BJ (cell line): ENCODE data around the gene TCEAL4. TPM values are rescaled to one million over a fixed set of nuclear protein-coding genes. Genes with fewer than 3 reads are reported as not detected.

Experiments used
- CTCF ChIA-PET: fragments of 350-600 bp; formaldehyde crosslinking; extraction: SDS; loops from one replicate; lab custom pipeline; 2021; ENCODE audit warnings: antibody characterized with exemption, inconsistent platforms; lab: Yijun Ruan, JAX
- POLR2A ChIA-PET: fragments of 300-600 bp; sonication (Branson Sonifier 250); formaldehyde crosslinking; extraction: SDS; loops from one replicate; lab custom pipeline; 2021; ENCODE audit warnings: antibody characterized with exemption; lab: Charles Lee
- DNase-seq: peaks from one replicate; pipeline ENCODE4 v3.0.0-alpha.2; 2011; ENCODE audit warnings: low read depth
- H3K27me3 ChIP-seq: 2 replicates; pipeline ENCODE4 v1.6.0; 2011; ENCODE audit warnings: low read length; ENCODE audit not compliant: control insufficient read depth, insufficient read depth
- H3K36me3 ChIP-seq: 2 replicates; pipeline ENCODE4 v1.5.1; 2011; ENCODE audit warnings: low read length; ENCODE audit not compliant: control insufficient read depth, insufficient read depth
- H3K4me3 ChIP-seq: 2 replicates; pipeline ENCODE4 v1.5.1; 2011; ENCODE audit warnings: low read depth, mild to moderate bottlenecking, control low read depth, low read length
- CTCF ChIP-seq: IDR thresholded peaks from 2 replicates; pipeline ENCODE4 v1.5.1; 2011; ENCODE audit warnings: low read depth, mild to moderate bottlenecking, control low read depth, inconsistent platforms, low read length, moderate library complexity; ENCODE audit not compliant: insufficient read depth
- polyA minus RNA-seq: library from RNA; depleted of rRNA, polyadenylated mRNA; stranded (reverse); fragments of >200 nt; gene quantifications from 2 replicates; pipeline ENCODE4 v1.2.3, GENCODE V29; 2011; rRNA and poly(A)+ RNA removed
- polyA plus RNA-seq: library from polyadenylated mRNA; depleted of rRNA; stranded (reverse); fragments of >200 nt; gene quantifications from 2 replicates; pipeline ENCODE4 v1.2.3, GENCODE V29; 2011; rRNA removed

The TCEAL4 gene
- polyA plus RNA-seq: 28.6 and 44.1 TPM in 2 replicates
- 9.5 and 10.9 TPM in 2 replicates for polyA minus RNA-seq

GRCh38 chrX:103585411-103586313, at the start of gene TCEAL4:
TSS of gene TCEAL4 (plus strand) at chrX:103585515. CDS start at chrX:103586676, 1,161 bp downstream.
- Histone ChIP-seq H3K36me3 (peaks cover 2% of the 10 kb centered on the region; the same call in 1 of the 2 replicates), H3K4me3 (peak within 1 kb of the TSS; percentile 75), H3K27me3 (no peaks in the 10 kb centered on the region)
- ChIA-PET POLR2A (no interaction called here), CTCF (no interaction called here)
- TF ChIP-seq CTCF: no peak
- no peak for DNase-seq

- ChIA-PET CTCF (no interaction called here), POLR2A (interaction anchor here (0.6 kb wide), 1 partner anchor 151 kb away, joined by 7 read pairs; no protein-coding TSS in a partner anchor)
- Histone ChIP-seq H3K27me3 (no peaks in the 10 kb centered on the region), H3K4me3 (no peak overlapping the region), H3K36me3 (no peaks in the 10 kb centered on the region)
- DNase-seq: no peak
- TF ChIP-seq CTCF: no peak
Observed at GRCh38 chrX:103536071-103536470, 49.2 kb upstream of the TCEAL4 start.

- DNase-seq: no peak
- Histone ChIP-seq H3K4me3 (no peak overlapping the region), H3K27me3 (no peaks in the 10 kb centered on the region), H3K36me3 (no peaks in the 10 kb centered on the region)
- ChIA-PET POLR2A (interaction anchor here (0.6 kb wide), 1 partner anchor 150 kb away, joined by 7 read pairs; no protein-coding TSS in a partner anchor), CTCF (no interaction called here)
- TF ChIP-seq CTCF: 0 out of 2 replicates have a peak, but pooled peaks have one; percentile 6
Observed at GRCh38 chrX:103536732-103537131, 48.6 kb upstream of the TCEAL4 start.

- CTCF ChIA-PET: no interaction called here
- no peaks in the 10 kb centered on the region for H3K36me3 ChIP-seq
- no peak overlapping the region for H3K4me3 ChIP-seq
- DNase-seq: no peak
- POLR2A ChIA-PET: no interaction called here
- no peak for TF ChIP-seq CTCF
- H3K27me3 ChIP-seq: no peaks in the 10 kb centered on the region
Observed at GRCh38 chrX:103537871-103538387, 47.4 kb upstream of the TCEAL4 start.

GRCh38 chrX:103538728-103539127, 46.6 kb upstream of the TCEAL4 start:
- Histone ChIP-seq H3K4me3 (no peak overlapping the region), H3K36me3 (no peaks in the 10 kb centered on the region), H3K27me3 (no peaks in the 10 kb centered on the region)
- no peak for TF ChIP-seq CTCF
- CTCF ChIA-PET: interaction anchor here (1.1 kb wide), 1 partner anchor 173 kb away, joined by 3 read pairs; no protein-coding TSS in a partner anchor
- POLR2A ChIA-PET: no interaction called here
- DNase-seq: no peak
